GM19468 (cell line): ENCODE data around the gene TAGLN2.

ENCODE experiments used
- ATAC-seq: cut with Tn5 transposase; IDR thresholded peaks from one replicate; pipeline ENCODE4 v1.9.1; 2021; ENCODE audit warnings: mild to moderate bottlenecking, moderate library complexity, moderate number of reproducible peaks; ENCODE audit not compliant: unreplicated experiment; ENCODE audit errors: extremely low read depth

Gene TAGLN2

DNA sequence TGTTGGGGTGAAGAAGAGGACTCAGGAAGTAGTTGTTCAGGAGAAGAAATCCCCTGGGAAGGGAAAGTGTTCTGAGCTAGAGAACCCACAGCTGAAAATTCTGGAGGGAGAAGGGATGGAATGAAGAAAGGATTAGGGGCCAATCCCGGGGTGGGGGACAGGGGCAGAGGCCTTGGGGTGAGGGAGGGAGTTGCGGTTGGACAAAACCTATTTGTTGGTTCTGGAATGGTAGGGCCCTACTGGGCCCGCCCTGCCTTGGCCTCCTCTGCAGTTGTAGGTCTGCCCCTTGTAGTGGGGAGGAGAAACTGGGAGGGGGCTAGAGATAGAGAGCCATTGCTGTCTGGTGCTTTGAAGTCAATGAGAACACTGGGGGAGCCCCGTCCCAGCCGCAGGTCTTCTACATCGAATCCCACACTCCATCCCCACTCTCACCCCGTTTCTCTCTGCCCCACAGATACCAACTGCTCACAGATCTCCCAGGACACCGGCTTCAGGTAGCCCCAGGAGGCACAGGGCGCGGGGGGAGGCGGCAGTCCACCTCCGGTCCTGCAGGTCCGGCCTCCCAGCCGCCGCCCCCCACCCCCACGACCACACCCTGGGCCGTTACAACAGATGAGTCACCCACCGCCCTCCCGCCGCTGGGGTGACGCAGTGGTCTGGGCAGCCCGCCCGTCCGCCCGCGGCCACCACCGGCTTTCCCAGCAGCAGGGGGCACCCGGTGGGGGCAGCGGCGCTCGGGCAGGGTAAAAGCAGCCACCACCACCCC is 1.1 kb downstream of the TAGLN2 start:
- ATAC-seq, result no peak

DNA sequence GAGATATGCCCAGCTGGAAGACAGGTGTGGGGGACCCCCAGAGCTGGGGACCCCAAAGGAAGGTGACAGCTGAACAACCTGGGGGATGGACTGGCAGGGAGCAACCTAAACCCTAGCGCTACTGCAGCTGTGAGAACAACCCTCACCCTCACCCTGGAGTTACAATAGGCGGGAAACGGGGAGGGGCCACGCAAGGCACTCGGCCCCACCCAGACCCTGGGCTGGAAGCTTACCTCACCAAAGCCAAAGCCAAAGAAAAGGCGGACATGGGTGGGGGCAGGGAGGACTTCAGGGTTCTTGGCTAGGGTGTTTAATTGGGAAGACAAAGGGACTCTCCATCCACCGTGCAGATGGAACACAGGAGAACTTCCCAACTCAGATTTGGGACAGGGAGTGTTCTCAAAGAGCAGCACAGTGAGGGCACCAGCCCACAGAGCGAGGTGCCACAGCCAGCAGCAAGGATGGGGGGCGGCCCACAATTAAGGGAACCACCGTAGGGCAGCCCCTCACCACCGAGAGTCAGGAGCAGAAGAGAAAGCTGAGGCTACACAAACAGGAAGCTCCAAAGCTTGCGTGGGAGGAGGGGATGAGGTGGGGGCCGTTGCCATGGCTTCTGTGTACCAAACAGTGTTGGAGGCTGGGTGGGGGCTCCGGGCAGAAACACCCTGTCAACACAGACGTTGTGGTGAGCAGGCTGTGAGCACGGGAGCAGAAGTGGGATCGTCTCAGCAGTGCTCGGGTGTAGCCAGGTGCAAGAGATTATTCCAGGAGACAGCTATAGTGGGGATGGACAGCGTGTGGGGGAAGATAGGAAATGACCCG is 1.9 kb downstream of the TAGLN2 start:
- no peak for ATAC-seq

GRCh38 chr1:159922511-159923202 is 2.6 kb downstream of the TAGLN2 start:
- no peak for ATAC-seq

GRCh38 chr1:159921700-159922504 is 3.4 kb downstream of the TAGLN2 start:
- ATAC-seq, result no peak

GRCh38 chr1:159921251-159921650 is 4.1 kb downstream of the TAGLN2 start:
- no peak for ATAC-seq

- ATAC-seq, result no peak
These were observed 4.7 kb downstream of the TAGLN2 start for GRCh38 chr1:159920651-159921050.

- ATAC-seq, result no peak
These were observed 5.1 kb downstream of the TAGLN2 start for GRCh38 chr1:159920202-159920601.

DNA sequence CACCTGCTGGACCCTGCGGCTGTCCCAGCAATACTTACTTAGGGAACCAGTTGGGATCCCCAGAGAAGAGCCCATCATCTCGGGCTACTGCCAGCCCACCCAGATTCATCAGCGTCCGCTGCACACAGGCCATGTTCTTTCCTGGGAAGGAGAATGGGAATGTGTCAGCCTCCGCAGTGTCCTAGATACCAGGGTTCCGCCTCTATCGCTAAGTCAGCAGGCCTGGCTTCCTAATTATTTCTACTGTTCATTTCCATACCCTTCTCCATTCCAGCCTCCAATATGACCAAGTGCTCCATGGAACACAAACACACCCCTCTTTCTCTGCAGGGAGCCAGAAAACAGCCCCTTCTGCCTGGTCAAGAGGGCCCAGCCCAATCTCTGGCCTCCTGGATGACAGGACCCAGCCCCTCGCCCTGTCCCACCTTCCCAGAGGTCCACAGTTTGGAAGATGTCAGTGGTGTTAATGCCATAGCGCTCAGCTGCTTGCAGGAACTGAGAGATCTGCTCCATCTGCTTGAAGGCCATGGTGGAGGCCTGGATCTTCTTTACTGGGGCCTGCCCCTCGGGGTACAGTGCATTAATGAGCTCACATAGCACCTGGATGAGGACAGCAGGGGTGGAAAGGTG is 6.0 kb downstream of the TAGLN2 start:
- no peak for ATAC-seq

- ATAC-seq, result no peak
These were observed 6.7 kb downstream of the TAGLN2 start for GRCh38 chr1:159918352-159919200.

DNA sequence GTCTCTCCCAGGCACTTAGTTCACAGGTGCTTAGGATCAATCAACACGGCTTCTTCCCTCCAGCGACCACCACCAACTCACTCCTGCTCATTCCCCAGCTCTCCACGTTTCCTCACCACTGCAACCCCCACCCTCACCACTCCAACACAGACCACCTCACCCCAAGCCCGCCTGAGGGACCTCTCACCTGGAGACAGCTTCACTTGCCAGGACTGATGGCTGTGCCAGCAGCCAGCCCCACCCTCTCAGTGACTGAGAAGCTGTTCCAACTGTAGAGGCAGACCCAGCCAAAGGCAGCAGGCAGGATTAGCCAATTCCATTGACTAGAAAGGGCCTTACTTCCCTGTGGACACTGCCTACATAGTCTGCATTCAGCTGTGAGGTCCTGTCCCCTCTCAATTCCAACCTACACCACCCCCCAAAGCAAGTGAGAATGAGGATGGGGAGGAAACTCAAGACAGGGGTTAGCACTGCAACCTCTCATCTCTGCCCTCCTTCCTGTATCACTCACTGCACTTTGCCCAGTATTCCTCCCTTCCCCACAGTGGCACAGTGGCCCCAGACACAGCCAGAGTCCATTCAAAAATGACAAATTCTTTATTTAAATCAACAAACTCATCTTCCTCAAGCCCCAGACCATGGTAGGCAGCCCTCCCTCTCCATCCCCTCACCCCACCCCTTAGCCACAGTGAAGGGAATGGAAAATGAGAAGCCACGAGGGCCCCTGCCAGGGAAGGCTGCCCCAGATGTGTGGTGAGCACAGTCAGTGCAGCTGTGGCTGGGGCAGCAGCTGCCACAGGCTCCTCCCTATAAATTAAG is 7.6 kb downstream of the TAGLN2 start:
- no peak for ATAC-seq

DNA sequence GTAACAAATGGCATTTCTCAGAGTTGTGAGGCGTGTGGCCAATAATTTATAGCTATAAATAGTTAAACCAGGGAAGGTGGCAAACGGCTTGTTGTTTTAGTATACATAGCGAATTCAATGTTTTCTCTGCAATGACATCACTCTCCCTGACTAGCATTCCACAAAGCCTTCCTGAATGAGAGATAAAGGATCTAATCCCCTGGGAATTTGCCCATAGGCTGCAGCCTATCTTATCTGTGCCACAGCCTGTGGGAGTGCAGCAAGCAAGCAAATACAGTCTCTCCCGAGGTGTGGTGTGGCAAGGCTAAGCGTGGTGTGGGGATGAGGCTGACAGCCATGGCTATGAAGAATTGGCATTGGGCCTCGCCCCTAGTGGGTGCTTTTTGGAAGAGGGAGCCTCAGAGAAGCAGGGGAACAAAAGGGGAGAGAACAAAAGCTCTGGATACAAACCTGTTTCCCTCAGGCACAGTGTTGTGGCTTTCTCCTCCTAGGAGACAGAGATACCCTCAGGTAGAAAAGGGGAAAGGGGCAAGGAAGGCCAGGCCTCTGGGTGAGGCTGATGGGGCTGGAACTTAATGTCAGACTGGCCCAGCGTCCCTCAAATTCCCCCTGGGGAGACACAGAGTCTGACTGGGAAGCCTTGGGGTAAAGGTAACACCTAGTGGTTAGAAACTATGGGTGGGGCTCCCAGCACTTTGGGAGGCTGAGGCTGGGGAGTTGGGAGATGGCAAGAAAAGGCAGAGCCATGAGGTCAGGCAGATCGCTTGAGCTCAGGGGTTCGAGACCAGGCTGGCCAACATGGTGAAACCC is 8.9 kb downstream of the TAGLN2 start:
- no peak for ATAC-seq

DNA sequence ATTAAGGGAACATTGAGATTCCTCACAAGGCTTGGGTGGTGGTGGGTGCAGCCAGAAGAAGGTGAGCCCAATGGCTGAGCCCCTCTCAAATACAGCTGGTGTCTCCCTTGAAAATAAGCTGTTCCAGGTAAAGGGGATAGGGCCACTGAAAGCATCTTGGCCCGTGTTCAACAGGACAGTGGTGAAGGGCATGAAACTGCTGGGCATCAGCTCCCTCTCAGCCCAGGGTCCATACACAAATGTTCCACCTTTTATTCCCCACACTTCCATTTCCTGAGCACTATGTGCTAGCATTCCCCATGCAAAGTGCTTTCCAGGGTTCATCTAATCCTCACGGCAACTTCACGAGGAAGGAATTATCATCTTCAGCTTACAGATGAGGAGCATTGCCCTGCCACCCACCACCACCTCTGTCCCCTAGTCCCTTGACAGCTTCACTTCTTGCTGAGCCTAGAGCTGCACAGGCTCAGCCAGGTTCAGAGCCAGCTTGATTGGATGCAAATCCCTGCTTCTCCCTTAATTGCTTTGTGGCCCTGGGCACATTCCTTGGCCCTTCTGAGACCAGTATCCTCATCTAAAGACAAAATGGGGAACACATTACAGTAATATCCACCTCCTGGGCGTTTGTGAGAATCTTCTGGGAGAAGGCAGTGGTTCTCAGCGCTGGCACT is 9.6 kb downstream of the TAGLN2 start:
- ATAC-seq, result no peak

DNA sequence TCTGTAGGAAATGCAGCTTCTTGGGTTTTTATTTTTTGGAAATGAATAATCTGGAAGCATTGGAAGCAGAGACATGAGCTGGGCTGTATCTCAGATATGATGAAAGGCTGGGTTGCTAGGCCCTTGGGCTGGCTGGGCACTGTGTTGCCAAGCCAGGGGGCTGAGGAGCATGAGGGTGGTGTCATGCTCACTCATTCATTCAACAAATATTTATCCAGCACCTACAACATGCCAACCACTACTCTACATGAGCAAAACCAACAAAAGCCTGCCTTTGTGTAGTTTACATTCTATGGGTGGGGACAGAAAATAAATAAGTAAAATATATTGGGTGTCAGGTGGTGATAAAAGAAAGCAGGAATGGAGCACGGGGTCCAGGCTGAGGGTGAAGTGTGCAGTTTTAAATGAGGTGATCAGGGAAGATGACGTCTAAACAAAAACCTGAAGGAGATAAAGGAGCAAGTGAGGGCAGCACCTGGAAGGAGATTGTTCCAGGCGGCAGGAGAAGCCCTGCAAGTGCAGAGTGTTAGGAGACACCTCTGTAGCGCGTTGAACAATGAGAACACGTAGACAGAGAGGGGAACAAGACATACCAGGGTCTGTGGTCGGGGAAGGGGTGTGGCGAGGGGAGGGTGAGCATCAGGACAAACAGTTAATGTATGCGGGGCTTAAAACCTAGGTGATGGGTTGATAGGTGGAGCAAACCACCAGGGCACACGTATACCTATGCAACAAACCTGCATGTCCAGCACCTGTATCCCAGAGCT is 10.9 kb downstream of the TAGLN2 start:
- no peak for ATAC-seq

GRCh38 chr1:159913451-159914192 is 11.7 kb downstream of the TAGLN2 start:
- no peak for ATAC-seq

- no peak for ATAC-seq
These were observed 13.8 kb downstream of the TAGLN2 start for GRCh38 chr1:159911326-159912070.
